Loucy (cell line): Measurements from ENCODE around the gene ANO5.

Experiments
- H2AFZ ChIP-seq: fragments of 200-600 bp; sonication (generic); 2 replicates; pipeline ENCODE4 v1.6.0; 2016; ENCODE audit warnings: antibody characterized with exemption, mild to moderate bottlenecking, low read length, moderate library complexity
- H3F3A ChIP-seq: fragments of 200-600 bp; 2 replicates; pipeline ENCODE4 v1.6.0; 2016; ENCODE audit warnings: antibody characterized with exemption, low read depth, mild to moderate bottlenecking
- H3K27me3 ChIP-seq: fragments of 200-600 bp; sonication (generic); 2 replicates; pipeline ENCODE4 v1.6.1; 2014; ENCODE audit warnings: low read length, mild to moderate bottlenecking; ENCODE audit not compliant: insufficient read depth, poor library complexity, severe bottlenecking
- H3K36me3 ChIP-seq: fragments of 200-600 bp; sonication (generic); 2 replicates; pipeline ENCODE4 v1.6.1; 2016; ENCODE audit warnings: low read length; ENCODE audit not compliant: insufficient read depth
- H3K4me1 ChIP-seq: fragments of 200-600 bp; sonication (generic); 2 replicates; pipeline ENCODE4 v1.5.1; 2014; ENCODE audit warnings: low read length, mild to moderate bottlenecking; ENCODE audit not compliant: insufficient read depth, poor library complexity, severe bottlenecking
- H3K4me2 ChIP-seq: fragments of 200-600 bp; sonication (generic); 2 replicates; pipeline ENCODE4 v1.6.0; 2014; ENCODE audit warnings: antibody characterized with exemption, low read length, low read depth, mild to moderate bottlenecking; ENCODE audit not compliant: poor library complexity, severe bottlenecking
- H3K4me3 ChIP-seq: fragments of 200-600 bp; sonication (generic); 2 replicates; pipeline ENCODE4 v1.5.1; 2014; ENCODE audit warnings: low read length, mild to moderate bottlenecking, mixed read lengths; ENCODE audit not compliant: poor library complexity, severe bottlenecking
- H3K79me2 ChIP-seq: fragments of 200-600 bp; sonication (generic); 2 replicates; pipeline ENCODE4 v1.6.1; 2014; ENCODE audit warnings: low read length; ENCODE audit not compliant: insufficient read depth
- H3K9ac ChIP-seq: fragments of 200-600 bp; sonication (generic); 2 replicates; pipeline ENCODE4 v1.6.0; 2014; ENCODE audit warnings: mild to moderate bottlenecking, low read depth, low read length, moderate library complexity; ENCODE audit not compliant: poor library complexity, severe bottlenecking
- H3K9me2 ChIP-seq: fragments of 200-600 bp; sonication (generic); replicated peaks from 2 replicates; pipeline ENCODE4 v1.6.1; 2016; ENCODE audit warnings: low read depth, low read length, mixed read lengths
- H3K9me3 ChIP-seq: fragments of 200-600 bp; sonication (generic); 2 replicates; pipeline ENCODE4 v1.6.1; 2014; ENCODE audit warnings: mild to moderate bottlenecking, antibody characterized with exemption, low read length, low read depth; ENCODE audit not compliant: insufficient read depth
- H4K20me1 ChIP-seq: fragments of 200-600 bp; sonication (generic); 2 replicates; pipeline ENCODE4 v1.6.0; 2014; ENCODE audit warnings: antibody characterized with exemption, low read length, mild to moderate bottlenecking; ENCODE audit not compliant: insufficient read depth, poor library complexity, severe bottlenecking
- CTCF ChIP-seq: fragments of 200-600 bp; sonication (generic); conservative IDR thresholded peaks from 2 replicates; pipeline ENCODE4 v1.5.1; 2014; ENCODE audit warnings: mild to moderate bottlenecking, antibody characterized with exemption, low read length
- EZH2phosphoT487 ChIP-seq: fragments of 200-600 bp; IDR thresholded peaks from 2 replicates; pipeline ENCODE4 v1.6.1; 2018; ENCODE audit warnings: antibody characterized with exemption, mild to moderate bottlenecking, moderate library complexity, borderline replicate concordance

Gene ANO5

GRCh38 chr11:22192289-22192641, 620 bp upstream of the ANO5 start:
- Histone ChIP-seq H3K4me3 (no peak overlapping the region), H3K36me3 (no peaks in the 10 kb centered on the region), H2AFZ (no peak overlapping the region), H3F3A (no peaks in the 10 kb centered on the region), H3K27me3 (no peaks in the 10 kb centered on the region), H3K9me2 (no peaks in the 10 kb centered on the region), H3K9me3 (no peaks in the 10 kb centered on the region), H3K9ac (no peak overlapping the region), H4K20me1 (no peaks in the 10 kb centered on the region), H3K4me1 (no peaks in the 10 kb centered on the region), H3K79me2 (no peaks in the 10 kb centered on the region), H3K4me2 (no peak overlapping the region)
- no peak for TF ChIP-seq CTCF
- no peak for TF ChIP-seq EZH2phosphoT487

GRCh38 chr11:22193348-22194051, 615 bp downstream of the ANO5 start:
- Histone ChIP-seq H3K9ac (no peak overlapping the region), H2AFZ (no peak overlapping the region), H3K9me3 (no peaks in the 10 kb centered on the region), H3K27me3 (no peaks in the 10 kb centered on the region), H3K4me3 (no peak overlapping the region), H3K9me2 (no peaks in the 10 kb centered on the region), H3F3A (no peaks in the 10 kb centered on the region), H3K4me1 (no peaks in the 10 kb centered on the region), H4K20me1 (no peaks in the 10 kb centered on the region), H3K4me2 (no peak overlapping the region), H3K79me2 (no peaks in the 10 kb centered on the region), H3K36me3 (no peaks in the 10 kb centered on the region)
- TF ChIP-seq EZH2phosphoT487 = no peak
- TF ChIP-seq CTCF = no peak

- H3K9me3 ChIP-seq = no peaks in the 10 kb centered on the region
- H3K79me2 ChIP-seq = no peaks in the 10 kb centered on the region
- TF ChIP-seq CTCF (no peak), EZH2phosphoT487 (no peak)
- H3K9ac ChIP-seq = no peak overlapping the region
- H3K4me3 ChIP-seq = no peak overlapping the region
- H3K4me1 ChIP-seq = no peaks in the 10 kb centered on the region
- no peaks in the 10 kb centered on the region for H3K9me2 ChIP-seq
- no peaks in the 10 kb centered on the region for H4K20me1 ChIP-seq
- no peak overlapping the region for H3K4me2 ChIP-seq
- no peaks in the 10 kb centered on the region for H3K36me3 ChIP-seq
- no peaks in the 10 kb centered on the region for H3K27me3 ChIP-seq
- H2AFZ ChIP-seq = no peak overlapping the region
- no peaks in the 10 kb centered on the region for H3F3A ChIP-seq
Measured at GRCh38 chr11:22194306-22194705, 1.4 kb downstream of the ANO5 start.
